ENCODE data around the gene RTCB. TPM values are rescaled to one million over a fixed set of nuclear protein-coding genes. Genes with fewer than 3 reads are reported as not detected.

The RTCB gene
- total RNA-seq, 1 donor from 2014 or later: 215 TPM

DNA sequence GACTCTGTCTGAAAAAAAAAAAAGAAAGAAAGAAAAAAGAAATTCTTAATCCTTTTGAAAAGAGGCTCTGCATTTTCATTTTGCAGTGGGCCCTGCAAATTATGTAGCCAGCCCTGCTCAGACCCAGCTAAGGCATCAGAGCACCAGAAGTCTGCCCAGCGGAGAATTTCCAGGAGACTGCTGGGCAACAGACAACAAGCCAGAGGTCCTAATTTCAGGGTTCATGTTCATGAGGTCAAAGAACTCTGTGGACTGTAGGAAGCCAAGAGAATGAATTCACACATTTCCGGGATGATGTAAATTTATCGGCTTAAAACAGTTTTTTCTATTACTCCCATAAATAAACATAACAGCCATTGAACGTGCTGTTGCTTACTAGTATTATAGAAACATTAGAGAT lies 14.8 kb upstream of the RTCB start:
- H3K79me2 ChIP-seq (ENCODE audit: low read depth): no peaks in the 10 kb centered on the region
- no peak for DNase-seq (ENCODE audit: low spot score)
- H3K36me3 ChIP-seq: no peaks in the 10 kb centered on the region
- H3F3A ChIP-seq (ENCODE audit: low read depth): no peaks in the 10 kb centered on the region
- no peak overlapping the region for H3K4me2 ChIP-seq
- H3K27me3 ChIP-seq: peaks cover 58% of the 10 kb centered on the region
- no peak overlapping the region for H3K27ac Mint-ChIP-seq
- H3K4me1 Mint-ChIP-seq: no peaks in the 10 kb centered on the region
- no peaks in the 10 kb centered on the region for H3K36me3 Mint-ChIP-seq
- H3K4me3 Mint-ChIP-seq: no peak overlapping the region
- no peaks in the 10 kb centered on the region for H3K4me1 ChIP-seq
- H3K9ac ChIP-seq: no peak overlapping the region
- TF ChIP-seq, protein P1, sequence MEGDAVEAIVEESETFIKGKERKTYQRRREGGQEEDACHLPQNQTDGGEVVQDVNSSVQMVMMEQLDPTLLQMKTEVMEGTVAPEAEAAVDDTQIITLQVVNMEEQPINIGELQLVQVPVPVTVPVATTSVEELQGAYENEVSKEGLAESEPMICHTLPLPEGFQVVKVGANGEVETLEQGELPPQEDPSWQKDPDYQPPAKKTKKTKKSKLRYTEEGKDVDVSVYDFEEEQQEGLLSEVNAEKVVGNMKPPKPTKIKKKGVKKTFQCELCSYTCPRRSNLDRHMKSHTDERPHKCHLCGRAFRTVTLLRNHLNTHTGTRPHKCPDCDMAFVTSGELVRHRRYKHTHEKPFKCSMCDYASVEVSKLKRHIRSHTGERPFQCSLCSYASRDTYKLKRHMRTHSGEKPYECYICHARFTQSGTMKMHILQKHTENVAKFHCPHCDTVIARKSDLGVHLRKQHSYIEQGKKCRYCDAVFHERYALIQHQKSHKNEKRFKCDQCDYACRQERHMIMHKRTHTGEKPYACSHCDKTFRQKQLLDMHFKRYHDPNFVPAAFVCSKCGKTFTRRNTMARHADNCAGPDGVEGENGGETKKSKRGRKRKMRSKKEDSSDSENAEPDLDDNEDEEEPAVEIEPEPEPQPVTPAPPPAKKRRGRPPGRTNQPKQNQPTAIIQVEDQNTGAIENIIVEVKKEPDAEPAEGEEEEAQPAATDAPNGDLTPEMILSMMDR (IDR thresholded peaks at IDR 0.05): no peak
- TF ChIP-seq EZH2phosphoT487 (IDR thresholded peaks at IDR 0.05) (no peak), EZH2 (IDR thresholded peaks at IDR 0.05) (no peak)
- H2AFZ ChIP-seq (replicated peaks): no peak overlapping the region
- H3K4me3 ChIP-seq: no peak overlapping the region
- H3K9me3 Mint-ChIP-seq: no peaks in the 10 kb centered on the region
- H3K9me3 ChIP-seq (ENCODE audit: low read depth): no peaks in the 10 kb centered on the region
- H4K20me1 ChIP-seq (ENCODE audit: low read depth): no peaks in the 10 kb centered on the region
- H3K27ac ChIP-seq: no peak overlapping the region
- H3K27me3 Mint-ChIP-seq (ENCODE audit: insufficient read depth, low read depth): peaks cover 13% of the 10 kb centered on the region

DNA sequence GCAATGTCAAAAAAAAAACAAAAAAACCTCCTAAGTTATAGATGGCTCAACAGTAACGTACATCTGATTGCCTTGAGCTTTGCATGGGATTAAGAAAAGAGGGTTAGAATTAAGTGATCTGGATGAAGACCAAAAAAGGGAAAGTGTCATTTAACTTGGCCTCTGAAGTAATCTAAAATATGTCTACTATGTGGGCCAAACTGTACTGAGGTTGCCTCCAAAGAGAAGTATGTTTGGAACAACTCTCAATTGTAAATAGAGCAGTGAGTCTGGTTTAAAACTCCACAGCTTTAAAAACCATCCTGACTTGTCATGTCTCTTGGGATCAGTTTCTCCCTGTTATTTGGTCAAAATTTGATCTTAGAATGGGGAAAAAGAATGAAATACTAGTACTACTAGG lies 11.6 kb upstream of the RTCB start:
- Histone ChIP-seq H3K36me3 (no peaks in the 10 kb centered on the region), H3K27me3 (peaks cover 80% of the 10 kb centered on the region), H3K79me2 (ENCODE audit: low read depth) (no peaks in the 10 kb centered on the region), H2AFZ (replicated peaks) (no peak overlapping the region), H3K27ac (no peak overlapping the region), H3K9me3 (ENCODE audit: low read depth) (no peaks in the 10 kb centered on the region), H3K4me3 (no peak overlapping the region), H3K9ac (no peak overlapping the region), H4K20me1 (ENCODE audit: low read depth) (no peaks in the 10 kb centered on the region), H3F3A (ENCODE audit: low read depth) (no peaks in the 10 kb centered on the region), H3K4me1 (no peaks in the 10 kb centered on the region), H3K4me2 (no peak overlapping the region)
- H3K4me3 Mint-ChIP-seq: no peak overlapping the region
- H3K9me3 Mint-ChIP-seq: no peaks in the 10 kb centered on the region
- no peaks in the 10 kb centered on the region for H3K36me3 Mint-ChIP-seq
- no peak for DNase-seq (ENCODE audit: low spot score)
- no peak for TF ChIP-seq EZH2 (IDR thresholded peaks at IDR 0.05)
- TF ChIP-seq, protein P1 (IDR thresholded peaks at IDR 0.05): no peak
- no peak for TF ChIP-seq EZH2phosphoT487 (IDR thresholded peaks at IDR 0.05)
- H3K27me3 Mint-ChIP-seq (ENCODE audit: insufficient read depth, low read depth): peaks cover 23% of the 10 kb centered on the region
- no peak overlapping the region for H3K27ac Mint-ChIP-seq
- H3K4me1 Mint-ChIP-seq: no peaks in the 10 kb centered on the region

DNA sequence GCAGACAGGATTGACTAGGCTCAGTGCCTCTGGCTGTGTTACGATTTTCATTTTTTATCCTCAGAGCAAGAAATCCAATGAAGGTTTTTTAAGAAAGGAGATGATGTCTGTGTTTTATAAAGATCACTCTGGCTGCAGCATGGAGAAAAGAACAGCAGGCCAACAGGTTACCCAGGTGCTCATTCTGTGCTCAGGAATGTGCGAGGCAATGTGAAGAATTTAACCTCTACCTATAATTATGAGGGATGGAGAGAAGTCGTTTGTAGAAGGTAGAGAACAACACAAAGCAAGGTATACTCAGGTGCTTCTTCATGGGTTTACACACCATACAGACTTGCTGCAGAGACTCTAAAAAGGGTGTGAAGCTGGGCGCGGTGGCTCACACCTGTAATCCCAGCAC lies 10.0 kb upstream of the RTCB start:
- Mint-ChIP-seq H3K4me3 (no peak overlapping the region), H3K36me3 (no peaks in the 10 kb centered on the region), H3K27ac (no peak overlapping the region), H3K4me1 (no peaks in the 10 kb centered on the region), H3K27me3 (ENCODE audit: insufficient read depth, low read depth) (peaks cover 24% of the 10 kb centered on the region), H3K9me3 (no peaks in the 10 kb centered on the region)
- peaks cover 89% of the 10 kb centered on the region for H3K27me3 ChIP-seq
- no peaks in the 10 kb centered on the region for H3K9me3 ChIP-seq (ENCODE audit: low read depth)
- H4K20me1 ChIP-seq (ENCODE audit: low read depth): no peaks in the 10 kb centered on the region
- DNase-seq (ENCODE audit: low spot score): no peak
- no peaks in the 10 kb centered on the region for H3F3A ChIP-seq (ENCODE audit: low read depth)
- no peaks in the 10 kb centered on the region for H3K4me1 ChIP-seq
- no peak overlapping the region for H3K4me3 ChIP-seq
- no peaks in the 10 kb centered on the region for H3K36me3 ChIP-seq
- TF ChIP-seq EZH2phosphoT487 (IDR thresholded peaks at IDR 0.05) (no peak), EZH2 (IDR thresholded peaks at IDR 0.05) (no peak)
- TF ChIP-seq, protein P1 (IDR thresholded peaks at IDR 0.05): no peak
- no peak overlapping the region for H2AFZ ChIP-seq (replicated peaks)
- no peak overlapping the region for H3K4me2 ChIP-seq
- no peak overlapping the region for H3K27ac ChIP-seq
- H3K79me2 ChIP-seq (ENCODE audit: low read depth): no peaks in the 10 kb centered on the region
- no peak overlapping the region for H3K9ac ChIP-seq

Measured in neural progenitor cell (in vitro differentiated cells).